GM12865 (cell line): ENCODE measurements around the gene SOCS6.

Experiments used
- DNase-seq: peaks from one replicate; pipeline ENCODE4 v3.0.0; 2010; ENCODE audit warnings: low read depth
- H3K4me3 ChIP-seq: 2 replicates; pipeline ENCODE4 v1.5.1; 2011; ENCODE audit warnings: mild to moderate bottlenecking, low read depth, low read length, control low read depth
- TF ChIP-seq, protein P1 (sequence below): IDR thresholded peaks from 2 replicates; pipeline ENCODE4 v1.5.1; 2011; ENCODE audit warnings: low read length, control low read depth, low read depth, inconsistent platforms; ENCODE audit not compliant: insufficient read depth; ENCODE audit errors: missing control alignments

Gene SOCS6

DNA sequence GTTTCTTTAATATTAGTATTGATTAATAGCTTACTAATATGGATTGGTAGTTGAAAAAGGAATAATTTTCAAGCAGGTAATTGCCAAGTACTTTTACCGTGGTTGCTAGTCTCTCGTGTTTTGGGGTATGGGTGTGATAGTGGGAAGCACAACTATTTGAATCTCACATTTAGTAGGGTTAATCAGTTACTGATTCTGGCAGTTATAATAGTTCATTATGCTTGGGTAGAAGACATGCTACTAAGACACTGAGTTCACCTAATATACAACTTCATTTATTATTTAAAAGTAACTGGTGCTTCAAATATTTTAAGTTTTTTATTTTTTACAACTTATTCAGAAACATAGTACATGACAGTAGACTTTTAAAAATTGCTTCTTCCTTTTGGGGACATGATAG is 33.5 kb downstream of the SOCS6 start:
- no peak overlapping the region for H3K4me3 ChIP-seq
- TF ChIP-seq, protein P1, sequence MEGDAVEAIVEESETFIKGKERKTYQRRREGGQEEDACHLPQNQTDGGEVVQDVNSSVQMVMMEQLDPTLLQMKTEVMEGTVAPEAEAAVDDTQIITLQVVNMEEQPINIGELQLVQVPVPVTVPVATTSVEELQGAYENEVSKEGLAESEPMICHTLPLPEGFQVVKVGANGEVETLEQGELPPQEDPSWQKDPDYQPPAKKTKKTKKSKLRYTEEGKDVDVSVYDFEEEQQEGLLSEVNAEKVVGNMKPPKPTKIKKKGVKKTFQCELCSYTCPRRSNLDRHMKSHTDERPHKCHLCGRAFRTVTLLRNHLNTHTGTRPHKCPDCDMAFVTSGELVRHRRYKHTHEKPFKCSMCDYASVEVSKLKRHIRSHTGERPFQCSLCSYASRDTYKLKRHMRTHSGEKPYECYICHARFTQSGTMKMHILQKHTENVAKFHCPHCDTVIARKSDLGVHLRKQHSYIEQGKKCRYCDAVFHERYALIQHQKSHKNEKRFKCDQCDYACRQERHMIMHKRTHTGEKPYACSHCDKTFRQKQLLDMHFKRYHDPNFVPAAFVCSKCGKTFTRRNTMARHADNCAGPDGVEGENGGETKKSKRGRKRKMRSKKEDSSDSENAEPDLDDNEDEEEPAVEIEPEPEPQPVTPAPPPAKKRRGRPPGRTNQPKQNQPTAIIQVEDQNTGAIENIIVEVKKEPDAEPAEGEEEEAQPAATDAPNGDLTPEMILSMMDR, result no peak
- DNase-seq, result no peak

DNA sequence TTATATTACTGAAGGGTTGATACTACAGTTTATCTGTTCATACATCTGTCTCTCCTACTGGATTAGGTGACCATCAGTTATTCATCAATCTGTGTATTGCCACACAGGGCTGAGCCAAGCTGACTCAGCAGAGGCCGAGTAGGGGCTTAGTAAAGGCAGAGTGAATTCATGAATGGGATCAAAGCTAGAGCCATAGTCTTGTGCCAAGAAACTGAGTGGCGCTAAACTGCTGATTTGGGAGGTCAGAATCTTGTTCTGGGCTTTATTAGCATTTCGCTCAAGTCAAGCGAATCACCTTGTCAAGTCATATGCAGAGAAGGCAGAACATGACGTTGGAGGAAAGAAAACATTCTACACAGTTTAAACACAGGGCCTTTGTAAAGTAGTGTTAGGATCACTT is 34.1 kb downstream of the SOCS6 start:
- no peak overlapping the region for H3K4me3 ChIP-seq
- no peak for DNase-seq
- TF ChIP-seq, protein P1, result no peak

DNA sequence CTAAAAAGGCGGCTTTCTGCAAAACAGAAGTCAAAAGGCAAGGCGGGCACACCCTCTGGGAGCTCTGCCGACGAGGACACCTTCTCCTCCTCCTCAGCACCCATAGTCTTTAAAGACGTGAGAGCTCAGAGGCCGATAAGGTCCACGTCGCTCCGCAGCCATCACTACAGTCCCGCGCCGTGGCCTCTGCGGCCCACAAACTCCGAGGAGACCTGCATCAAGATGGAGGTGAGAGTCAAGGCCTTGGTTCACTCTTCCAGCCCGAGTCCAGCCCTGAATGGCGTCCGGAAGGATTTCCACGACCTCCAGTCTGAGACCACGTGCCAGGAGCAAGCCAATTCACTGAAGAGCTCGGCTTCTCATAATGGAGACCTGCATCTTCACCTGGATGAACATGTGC is 36.1 kb downstream of the SOCS6 start:
- DNase-seq, result no peak
- H3K4me3 ChIP-seq, result no peak overlapping the region
- TF ChIP-seq, protein P1, result no peak

DNA sequence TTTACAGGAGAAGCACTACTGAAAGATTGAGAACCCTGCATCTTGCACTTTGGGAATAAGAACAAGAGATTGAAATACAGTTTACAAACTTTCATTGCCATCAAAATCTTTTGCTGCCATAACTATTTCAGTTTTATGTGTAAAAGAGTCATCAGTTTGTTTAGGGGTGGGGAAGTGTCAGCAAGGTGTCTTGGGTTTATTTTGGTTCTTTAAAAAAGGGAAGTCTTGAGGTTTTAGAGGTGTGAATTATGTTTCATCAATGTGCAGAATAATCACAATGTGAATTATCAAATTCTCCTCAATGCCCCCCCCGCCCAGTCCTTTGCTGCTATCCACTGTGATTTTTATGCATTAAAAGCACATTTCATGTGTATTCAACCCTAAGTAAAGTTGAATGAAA is 37.4 kb downstream of the SOCS6 start:
- TF ChIP-seq, protein P1, result no peak
- no peak overlapping the region for H3K4me3 ChIP-seq
- no peak for DNase-seq

DNA sequence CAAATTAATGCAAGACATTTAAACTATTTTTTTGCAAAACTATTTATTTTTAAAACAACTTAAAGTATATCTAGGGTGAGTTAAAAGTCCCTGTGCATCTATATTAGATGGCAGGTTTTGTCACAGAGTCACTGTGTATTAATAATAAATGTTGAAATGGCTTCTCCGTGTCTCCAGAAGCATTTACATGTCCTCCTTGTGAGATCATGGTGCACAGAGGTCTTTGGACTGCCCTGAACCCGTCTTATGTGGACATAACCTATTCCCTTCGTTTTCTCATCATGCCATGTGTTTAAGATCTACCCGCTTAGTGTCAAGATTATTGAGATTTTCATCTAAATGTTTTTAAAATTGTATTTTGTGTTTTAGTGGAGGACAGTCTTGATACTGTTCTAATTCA is 39.3 kb downstream of the SOCS6 start:
- no peak overlapping the region for H3K4me3 ChIP-seq
- TF ChIP-seq, protein P1, result no peak
- DNase-seq, result no peak

DNA sequence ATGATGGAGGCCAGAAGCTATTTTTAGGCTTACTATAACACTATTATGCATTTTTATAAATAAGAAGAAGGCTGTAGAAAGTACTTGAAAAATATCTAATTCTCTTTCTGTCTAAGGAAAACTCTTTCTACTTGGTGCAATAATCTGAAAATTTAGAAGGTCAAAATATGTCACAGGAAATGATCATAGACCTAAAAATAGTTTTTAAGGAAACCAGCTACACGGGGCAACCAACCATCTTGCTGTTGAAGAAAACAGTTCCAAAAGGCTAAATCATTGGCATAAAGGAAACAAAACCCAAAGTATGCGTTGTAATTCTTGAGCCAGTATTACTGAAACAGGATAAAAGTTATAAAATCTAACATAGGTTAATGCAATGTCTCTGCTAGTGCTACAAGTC is 40.2 kb downstream of the SOCS6 start:
- H3K4me3 ChIP-seq, result no peak overlapping the region
- TF ChIP-seq, protein P1, result no peak
- no peak for DNase-seq

DNA sequence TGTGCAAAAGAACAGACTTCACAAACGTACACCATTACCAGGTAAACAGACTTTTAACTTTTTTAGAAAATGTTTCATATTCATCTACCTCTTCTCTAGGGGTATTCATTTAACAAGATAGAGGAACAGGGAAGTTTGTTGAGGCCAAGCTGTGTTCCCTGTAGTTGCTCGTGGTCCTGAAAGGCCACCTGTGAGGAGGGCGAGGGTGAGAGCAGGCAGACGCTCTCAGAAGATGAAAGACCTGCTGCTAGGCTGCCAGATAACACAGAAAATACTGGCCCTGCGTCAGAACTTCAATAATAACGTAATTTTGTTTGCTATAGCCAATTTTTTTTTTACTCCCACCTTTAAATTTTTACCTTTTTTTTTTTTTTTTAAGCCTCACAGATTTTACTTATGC is 42.0 kb downstream of the SOCS6 start:
- no peak overlapping the region for H3K4me3 ChIP-seq
- TF ChIP-seq, protein P1, result no peak
- no peak for DNase-seq
